ENCODE data around the gene BRINP3. TPM values are rescaled to one million over a fixed set of nuclear protein-coding genes. Genes with fewer than 3 reads are reported as not detected.

BRINP3 gene
- total RNA-seq, 1 donor from 2014 or later = not detected

DNA sequence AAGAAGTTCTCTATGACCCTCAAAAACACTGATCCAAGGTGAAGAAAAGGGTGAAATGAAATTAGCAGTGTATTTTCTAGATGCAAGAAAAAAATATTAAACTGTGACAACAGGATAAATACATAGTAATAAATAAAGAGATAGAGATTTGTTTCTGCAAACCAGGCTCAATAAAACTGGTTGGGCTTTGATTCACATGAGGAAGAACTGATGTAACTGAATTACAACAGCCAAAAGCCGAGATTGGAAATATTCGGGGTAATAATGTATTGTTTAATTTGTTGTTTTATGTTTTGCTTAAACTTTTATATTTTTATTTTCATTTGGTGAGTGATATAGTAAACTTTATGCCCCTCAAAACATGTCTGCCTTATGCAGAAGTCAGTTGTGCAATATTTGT, 285.0 kb downstream of the BRINP3 start:
- intact Hi-C loops (cut with micrococcal nuclease) = no loop called here

DNA sequence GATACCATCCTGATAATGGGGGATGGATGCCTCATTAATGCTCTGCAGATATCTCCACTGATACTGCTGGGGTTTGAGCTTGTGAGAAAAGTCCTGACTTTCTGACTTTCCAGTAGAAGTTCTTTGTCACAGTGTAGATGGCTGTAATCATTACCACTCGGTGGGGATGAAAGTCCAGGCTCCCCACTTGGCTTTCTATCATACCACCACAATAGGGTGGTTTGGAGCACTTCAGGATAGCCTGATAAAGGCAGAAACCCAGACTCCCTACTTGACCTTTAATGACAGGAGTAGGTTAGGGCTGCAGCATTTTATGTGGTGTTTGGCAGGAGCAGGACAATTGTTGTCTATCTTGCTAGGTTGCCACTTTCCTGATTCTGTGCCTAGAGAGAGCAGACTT, 294.1 kb downstream of the BRINP3 start:
- intact Hi-C loops (cut with micrococcal nuclease) = no loop called here

DNA sequence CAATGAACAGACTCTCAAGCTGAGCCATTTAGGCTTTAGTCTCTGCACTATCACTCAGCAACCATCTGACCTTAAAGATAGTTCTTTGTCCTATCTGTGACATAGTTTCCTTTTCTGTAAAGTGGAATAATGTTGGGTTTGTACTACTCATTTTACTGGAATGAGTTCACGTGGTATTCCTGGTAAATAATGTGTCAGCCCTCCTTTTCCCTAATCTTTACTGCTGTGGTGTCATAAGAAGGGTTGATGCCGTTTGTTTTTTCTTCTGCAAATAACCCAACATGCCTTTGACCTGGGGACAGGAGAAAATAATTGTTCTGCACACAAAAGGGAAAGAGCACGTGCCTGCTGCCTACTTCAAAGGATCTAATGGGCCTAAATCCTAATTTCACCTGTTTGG, 297.8 kb downstream of the BRINP3 start:
- intact Hi-C loops (cut with micrococcal nuclease) = no loop called here

DNA sequence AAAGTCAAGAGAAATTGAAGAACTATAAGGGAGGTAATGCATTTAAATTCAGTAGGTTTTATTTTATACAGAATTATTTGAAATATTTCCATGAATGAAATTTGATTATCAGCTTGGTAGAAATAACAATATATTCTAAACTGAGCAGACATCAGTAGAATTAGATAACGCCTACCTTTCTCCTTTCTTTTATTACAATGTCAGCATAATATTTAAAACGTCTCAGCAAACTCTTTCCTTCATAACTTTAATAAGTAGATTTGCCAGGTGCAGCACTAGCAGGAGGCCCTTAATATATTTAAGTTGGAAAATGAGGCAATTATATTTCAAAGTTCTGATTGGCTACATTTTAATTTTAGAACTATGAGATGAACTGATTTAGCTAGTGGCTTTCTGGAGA, 298.8 kb downstream of the BRINP3 start:
- intact Hi-C loops (cut with micrococcal nuclease) = no loop called here

DNA sequence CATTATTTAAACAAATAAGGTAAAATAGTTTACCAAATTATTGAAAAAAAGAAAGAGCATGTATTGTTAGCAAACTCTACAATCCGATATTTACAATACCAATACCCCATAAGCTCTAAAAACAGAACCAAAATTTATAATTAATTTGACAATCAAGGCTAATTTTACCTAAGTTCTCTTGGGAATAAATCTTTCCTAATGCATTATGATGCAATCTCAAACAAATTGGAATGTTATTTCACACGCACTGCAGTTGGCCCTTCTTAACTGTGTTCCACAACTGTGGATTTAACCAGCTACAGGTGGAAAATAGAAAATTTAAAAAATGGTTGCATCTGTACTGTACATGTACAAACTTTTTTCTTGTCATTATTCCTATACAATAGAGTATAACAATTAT, 300.1 kb downstream of the BRINP3 start:
- intact Hi-C loops (cut with micrococcal nuclease) = no loop called here

DNA sequence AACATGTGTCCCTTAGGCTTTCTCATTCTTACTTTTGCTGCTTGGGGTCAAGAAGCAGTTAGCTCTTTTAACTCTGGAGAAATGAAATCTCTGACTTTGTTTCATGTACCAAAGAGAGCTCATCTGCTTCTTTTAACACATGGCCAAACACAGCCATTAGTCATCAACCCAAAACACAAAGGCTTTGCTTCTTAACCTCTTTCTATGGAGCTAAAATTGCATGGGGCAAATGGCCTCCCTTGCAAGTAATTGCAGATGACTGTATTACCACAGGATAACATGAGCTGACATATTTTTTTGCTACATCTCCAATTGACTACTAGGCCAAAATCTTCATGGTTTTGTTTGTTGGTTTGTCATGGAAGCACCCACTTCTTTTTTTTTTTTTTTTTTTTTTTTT, 300.9 kb downstream of the BRINP3 start:
- intact Hi-C loops (cut with micrococcal nuclease) = no loop called here

DNA sequence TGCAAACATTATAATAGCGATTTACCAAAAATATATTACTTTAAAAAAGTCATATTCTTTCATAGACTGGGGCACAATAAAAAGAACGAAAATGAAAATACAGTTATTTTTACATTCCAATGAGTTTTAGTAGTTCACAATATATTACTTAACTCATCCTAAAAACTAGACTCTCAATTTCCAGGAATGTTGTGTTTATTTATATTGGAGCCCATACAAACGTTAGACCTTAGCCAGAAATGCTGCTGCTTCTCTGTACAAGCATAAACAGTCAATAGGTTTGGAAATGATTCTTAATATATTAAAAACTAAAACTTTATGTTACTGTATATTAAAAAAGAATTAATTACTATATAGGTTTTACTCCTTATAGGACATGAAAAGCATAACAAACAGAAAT, 302.3 kb downstream of the BRINP3 start:
- intact Hi-C loops (cut with micrococcal nuclease) = no loop called here

DNA sequence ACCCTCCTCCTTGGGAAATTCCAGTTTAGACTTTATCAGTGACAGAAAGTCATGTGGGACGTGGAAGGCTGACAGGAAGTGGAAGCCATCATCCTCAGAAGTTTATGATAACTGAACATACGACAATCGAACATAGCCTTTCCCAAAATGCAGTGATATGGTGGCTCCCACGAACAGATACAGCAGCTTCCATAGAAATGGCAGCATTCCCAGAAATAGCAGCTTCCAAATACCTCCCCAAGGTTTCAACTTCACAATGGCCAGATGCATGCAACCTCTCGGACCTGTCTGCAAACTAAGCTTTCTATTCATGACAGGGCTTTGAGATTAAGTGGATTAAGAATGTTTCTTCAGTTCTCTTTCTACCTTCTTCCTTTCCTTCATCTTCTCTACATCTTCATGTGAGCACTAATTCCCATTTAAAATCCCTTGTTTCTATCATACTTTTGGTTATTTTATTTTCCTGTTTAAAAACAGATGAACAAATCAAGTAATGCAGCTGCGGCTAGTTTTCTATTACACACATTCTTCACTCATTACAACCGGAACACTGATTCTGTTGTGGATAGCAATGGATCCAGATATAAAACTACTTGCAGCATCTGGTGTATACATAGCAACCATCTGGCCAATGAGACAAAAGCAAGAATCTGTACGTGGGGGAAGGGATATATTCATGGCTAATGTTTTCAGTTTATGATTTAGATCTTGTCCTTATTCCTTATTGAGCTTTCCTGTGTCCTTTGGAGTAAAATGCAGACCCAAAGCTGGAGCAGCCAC, 304.8 kb downstream of the BRINP3 start:
- intact Hi-C loops (cut with micrococcal nuclease) = no loop called here

DNA sequence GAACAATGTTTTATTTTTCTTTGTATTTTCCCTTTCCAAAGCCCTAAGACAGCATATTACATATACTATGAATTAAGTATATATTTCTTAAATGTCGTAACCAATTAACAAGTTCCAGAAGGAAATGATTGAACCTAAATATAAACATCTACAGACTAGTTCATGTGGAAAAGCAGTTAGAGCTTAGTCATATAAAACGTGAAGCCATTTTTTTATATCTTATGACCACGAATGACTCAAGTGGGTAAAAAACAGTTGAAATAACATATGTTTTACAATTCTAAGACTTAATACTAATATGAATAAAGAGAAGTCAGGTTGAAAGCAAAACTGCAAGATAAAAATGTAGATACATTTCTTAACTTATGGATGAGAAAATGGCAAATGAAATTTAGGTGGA, 307.3 kb downstream of the BRINP3 start:
- intact Hi-C loops (cut with micrococcal nuclease) = no loop called here

DNA sequence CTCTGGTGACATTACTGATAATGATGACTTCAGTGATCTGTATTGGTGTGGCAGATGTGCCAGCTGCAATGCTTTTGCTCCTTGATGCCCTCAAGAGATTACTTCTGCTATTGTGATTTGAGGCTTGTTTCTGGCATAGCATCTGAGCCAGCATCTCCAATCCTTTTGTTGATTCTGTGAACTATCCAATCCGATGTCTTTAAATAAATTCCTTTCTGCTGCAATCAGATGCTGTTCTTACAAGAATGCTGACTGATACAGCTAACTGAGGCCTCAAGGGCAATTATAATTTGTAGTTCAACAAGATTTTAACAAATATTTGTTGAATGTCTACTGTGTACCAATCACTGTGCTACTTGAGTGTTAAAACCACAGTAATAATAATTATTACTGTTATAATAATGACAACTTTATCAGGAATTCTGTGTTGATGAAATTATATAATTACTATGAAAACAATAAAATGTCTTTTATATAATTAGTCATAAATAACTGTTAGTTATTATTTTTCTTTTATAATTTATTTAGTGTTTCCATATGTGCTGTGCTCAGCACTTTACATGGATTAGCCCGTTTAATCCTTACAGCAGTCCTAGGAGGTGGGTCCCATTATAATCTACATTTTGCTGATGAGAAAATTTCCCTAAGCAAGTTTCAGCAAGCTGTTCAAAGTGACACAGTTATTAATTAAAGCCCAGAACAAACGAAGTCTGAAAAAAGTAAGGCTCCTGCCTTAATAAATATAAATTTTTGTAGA, 308.2 kb downstream of the BRINP3 start:
- intact Hi-C loops (cut with micrococcal nuclease) = no loop called here

DNA sequence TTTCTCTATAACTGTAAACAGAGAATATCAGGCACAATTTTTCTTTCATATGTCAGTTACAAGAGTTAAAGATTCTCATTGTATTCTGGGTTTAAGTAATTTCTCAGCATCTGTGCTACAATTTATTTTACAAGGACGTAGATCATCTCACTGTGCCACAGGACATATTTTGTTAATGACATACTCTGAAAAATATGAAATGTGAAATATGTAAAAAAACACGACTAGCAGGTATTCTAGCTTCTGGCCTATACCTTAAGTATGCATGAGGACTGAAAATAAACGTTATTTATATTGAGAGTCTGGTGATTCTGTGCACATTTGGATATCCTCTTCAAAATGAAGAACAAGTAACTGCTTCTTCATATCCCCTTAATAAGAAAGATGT, 308.8 kb downstream of the BRINP3 start:
- intact Hi-C loops (cut with micrococcal nuclease) = no loop called here

DNA sequence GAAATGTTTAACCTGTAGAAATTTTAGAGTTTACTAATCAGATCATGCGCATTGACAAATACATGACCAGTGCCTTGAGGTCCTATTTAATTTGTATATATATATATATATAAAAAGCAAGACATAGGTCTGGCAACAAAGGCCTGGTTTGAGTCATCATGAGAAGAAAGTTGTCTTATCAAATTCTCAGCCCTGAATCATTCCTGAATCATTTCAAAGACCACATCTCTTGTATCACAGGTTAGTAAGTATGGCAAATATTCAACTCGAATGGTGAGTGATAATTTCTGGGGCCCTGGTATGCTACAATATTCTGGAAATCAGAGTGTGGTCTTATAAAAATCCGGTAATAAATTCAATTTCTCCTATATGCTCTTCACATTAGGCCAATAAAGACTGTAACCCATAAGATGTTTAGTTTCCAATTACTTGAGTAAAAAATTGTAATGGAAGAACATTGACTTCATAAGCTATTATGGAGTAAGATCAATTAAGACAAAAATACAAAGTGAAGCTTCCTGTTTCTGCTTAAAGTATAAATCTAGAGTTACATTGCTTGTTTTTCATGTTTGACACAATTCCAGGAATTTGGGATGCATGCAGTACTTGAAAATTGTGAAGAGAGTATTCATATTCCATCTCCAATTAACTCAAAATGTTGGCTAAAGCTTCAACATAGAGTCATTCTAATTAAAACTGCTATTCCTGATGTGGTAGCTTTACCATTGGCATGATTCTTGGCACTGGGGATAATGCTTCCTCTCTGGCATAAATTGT, 309.4 kb downstream of the BRINP3 start:
- intact Hi-C loops (cut with micrococcal nuclease) = no loop called here

DNA sequence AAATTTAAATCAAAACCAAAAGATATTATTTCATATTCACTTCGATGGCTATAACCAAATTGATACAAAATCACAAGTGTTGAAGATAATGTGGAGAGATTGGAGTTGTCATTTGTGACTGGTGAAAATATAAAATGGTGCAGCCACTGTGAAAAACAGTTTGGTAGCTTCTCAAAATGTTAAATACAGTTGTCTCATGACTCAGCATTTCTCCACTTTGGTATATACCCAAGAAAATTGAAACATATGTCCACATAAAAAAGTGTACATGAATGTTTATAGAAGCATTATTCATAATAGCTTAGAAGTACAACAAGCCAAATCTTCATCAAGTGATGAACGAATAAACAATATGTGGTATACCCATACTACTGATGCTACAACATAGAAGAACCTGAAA, 318.5 kb downstream of the BRINP3 start:
- intact Hi-C loops (cut with micrococcal nuclease) = no loop called here

DNA sequence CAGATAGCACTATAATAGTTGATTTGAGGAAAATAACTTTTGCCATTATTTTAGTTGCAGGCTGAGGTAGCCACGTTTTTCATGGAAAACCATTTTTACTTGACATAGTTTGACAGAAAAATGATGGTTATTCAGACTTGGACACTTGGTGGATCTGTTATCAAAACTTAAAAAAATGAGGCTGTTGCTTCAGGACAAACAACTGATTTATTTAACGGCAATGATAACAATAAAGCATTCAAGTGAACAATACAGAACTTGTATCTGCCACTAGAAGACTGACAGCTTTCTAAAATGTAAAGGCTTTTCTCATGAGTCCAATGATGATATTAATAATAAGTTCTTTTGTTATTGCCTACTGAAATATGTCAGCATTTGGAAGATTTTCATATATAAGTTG, 322.9 kb downstream of the BRINP3 start:
- intact Hi-C loops (cut with micrococcal nuclease) = no loop called here

DNA sequence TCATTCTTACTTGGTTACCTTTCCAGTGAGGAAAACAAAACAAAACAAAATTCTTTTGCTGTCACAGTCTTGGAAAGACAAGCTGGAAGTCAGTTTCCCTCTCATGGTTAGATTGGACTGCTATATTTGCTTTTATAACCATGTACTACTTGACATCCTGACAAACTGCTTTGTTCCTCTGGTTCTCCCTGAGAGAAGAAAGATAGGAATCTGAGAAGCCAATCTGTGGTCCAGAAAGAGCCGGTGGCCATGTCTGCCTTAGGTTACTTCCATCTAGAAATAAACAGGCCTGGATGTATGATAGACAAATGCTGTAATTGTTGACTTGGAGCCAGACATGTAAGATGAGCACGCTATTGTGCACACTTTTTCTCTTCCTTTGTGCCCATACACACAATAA, 330.0 kb downstream of the BRINP3 start:
- intact Hi-C loops (cut with micrococcal nuclease) = no loop called here

DNA sequence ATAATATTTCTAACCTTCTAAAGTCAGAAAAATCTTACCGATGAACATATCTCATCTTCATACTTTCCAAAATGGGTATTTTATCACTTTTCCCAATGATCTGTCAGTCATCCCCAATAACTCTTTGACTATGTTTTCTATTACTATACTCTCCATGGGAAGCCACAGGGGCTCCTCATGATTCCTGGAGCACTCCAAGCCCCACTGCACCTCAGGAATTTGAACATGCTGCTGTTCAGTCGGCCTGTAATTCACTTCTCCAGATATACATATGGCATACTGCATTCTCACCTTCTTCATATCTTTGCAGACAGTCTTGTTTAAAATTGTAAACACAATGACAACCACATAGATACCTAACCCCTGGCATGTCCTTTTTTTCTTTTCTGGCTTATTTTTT, 333.0 kb downstream of the BRINP3 start:
- intact Hi-C loops (cut with micrococcal nuclease) = no loop called here

DNA sequence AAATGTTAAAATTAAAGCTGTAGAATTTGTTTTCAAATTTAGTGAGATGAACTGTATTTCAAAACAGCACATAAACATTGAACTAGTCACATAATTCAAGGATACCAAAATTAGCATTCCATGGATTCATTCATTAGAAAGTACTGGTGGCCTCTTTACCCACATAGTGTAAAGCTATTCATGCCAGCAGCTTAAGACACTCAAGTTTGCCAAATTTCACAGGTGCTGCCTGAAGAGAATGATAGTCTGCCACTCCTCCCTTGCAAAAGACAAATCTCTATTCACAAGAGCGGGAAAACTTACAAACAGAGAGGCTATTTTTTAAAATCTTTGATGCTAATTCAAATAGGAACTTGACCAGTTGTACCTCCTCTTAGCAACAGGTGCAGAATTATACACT, 337.0 kb downstream of the BRINP3 start:
- intact Hi-C loops (cut with micrococcal nuclease) = no loop called here

DNA sequence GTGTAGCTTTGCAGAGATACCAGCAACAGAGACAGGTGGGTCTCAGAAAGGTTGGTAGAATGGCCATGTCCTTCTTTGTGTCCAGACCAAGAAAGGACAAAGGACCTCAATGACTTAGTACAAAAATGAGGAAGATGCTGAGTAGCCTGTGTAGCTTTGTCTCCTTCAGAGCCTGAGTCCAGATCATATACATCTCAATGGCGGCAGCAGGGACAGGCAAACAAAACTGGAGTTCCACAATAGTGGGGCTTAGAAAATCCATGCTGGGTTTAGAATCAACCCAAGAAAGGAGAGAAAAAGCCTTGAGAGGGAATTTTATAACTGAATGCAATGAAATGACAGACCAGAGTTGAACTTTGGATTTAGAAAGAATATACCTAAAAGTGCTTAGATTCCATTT, 339.0 kb downstream of the BRINP3 start:
- intact Hi-C loops (cut with micrococcal nuclease) = no loop called here

DNA sequence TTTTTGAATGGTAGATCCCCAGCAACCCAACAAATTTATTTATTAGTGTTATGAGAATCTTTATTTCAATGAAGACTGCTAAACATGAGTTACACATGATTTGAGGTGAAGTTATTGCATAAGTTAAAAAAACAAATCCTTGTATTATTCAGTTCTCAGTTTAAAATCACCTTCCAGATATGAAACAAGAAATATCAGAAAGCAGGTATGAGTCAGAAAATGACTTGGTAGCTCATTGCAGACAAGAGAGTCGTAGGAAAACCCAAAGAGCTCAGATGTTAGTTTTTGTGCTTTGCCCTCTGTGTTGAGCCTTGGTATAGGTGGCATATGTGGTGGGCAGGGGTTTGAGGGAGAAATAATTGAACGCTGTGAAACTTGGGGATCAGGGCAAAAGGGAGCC, 339.4 kb downstream of the BRINP3 start:
- intact Hi-C loops (cut with micrococcal nuclease) = no loop called here

DNA sequence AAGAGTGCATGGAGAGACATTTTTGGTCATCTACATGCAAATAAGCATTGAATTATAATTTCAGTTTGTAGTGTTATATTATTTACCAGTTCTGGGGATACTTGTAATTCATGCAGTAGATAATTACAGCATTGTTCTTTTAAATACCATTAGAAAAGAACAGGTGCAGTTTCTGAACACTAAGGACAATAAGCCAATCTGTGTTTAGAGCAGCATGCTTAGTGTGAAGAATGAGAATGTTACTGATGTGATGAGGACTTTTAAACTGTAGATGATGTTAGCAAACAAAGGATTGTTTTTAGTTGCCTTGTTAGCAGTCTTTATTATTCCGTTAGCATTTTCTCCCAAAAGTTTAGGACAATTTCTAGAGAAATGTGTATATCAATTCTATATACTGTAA, 348.3 kb downstream of the BRINP3 start:
- intact Hi-C loops (cut with micrococcal nuclease) = no loop called here

DNA sequence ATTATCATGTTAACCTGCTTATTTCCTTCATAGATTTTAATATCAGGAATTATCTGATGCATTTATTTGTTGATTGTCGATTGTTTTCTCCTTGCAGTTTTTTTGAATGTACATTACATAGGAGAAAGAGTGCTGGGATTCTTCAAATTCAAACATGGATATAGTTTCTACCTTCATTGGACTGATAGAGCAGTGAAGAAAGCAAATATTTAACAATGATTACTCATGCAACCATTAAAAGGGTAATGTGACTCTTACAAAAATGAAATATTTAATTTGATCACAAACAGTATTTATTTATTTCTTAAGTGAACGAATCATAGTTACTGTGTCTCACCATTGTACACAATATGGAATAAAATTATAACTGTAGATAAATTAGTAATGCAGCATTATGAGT, 350.9 kb downstream of the BRINP3 start:
- intact Hi-C loops (cut with micrococcal nuclease) = no loop called here

DNA sequence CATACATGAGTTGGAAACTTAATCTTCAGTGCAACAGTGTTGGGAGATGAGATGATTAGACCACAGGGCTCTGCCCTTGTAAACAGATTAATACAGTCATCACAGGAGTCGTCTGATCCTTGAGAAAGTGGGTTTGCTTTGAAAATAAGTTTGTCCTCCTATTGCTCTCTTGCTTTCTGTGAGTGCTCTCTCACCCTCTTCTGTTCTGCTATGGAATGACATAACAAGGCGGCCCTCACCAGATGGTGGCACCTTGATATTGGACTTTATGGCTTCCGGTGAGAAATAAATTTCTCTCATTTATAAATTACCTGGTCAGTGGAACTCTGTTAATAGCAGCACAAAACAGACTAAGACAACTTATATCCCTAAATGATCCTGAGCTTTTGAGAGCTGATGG, 353.6 kb downstream of the BRINP3 start:
- intact Hi-C loops (cut with micrococcal nuclease) = no loop called here
